HG03097 (cell line): Measurements from ENCODE around the gene MSN.
A peak's percentile ranks its signal among the peaks of the same experiment; 100 is the strongest.

Source experiments
- ATAC-seq: cut with Tn5 transposase; IDR thresholded peaks from one replicate; pipeline ENCODE4 v1.9.1; 2021; ENCODE audit not compliant: unreplicated experiment, low FRiP score

Gene MSN

GRCh38 chrX:65671966-65672365 lies 4.5 kb downstream of the MSN start:
- no peak for ATAC-seq

- ATAC-seq: no peak
These were observed 6.4 kb downstream of the MSN start for GRCh38 chrX:65673857-65674203.

GRCh38 chrX:65674204-65674893 lies 6.9 kb downstream of the MSN start:
- no peak for ATAC-seq

- ATAC-seq: no peak
These were observed 10.6 kb downstream of the MSN start for GRCh38 chrX:65677954-65678469.

GRCh38 chrX:65679071-65679540 lies 11.7 kb downstream of the MSN start:
- no peak for ATAC-seq

- no peak for ATAC-seq
These were observed 14.4 kb downstream of the MSN start for GRCh38 chrX:65681810-65682209.

- ATAC-seq: no peak
These were observed 17.7 kb downstream of the MSN start for GRCh38 chrX:65685112-65685511.

GRCh38 chrX:65686236-65686635 lies 18.8 kb downstream of the MSN start:
- ATAC-seq: no peak

- no peak for ATAC-seq
These were observed 19.9 kb downstream of the MSN start for GRCh38 chrX:65687367-65687766.

- ATAC-seq: peak; percentile 96
These were observed 21.0 kb downstream of the MSN start for GRCh38 chrX:65688403-65688871.

- ATAC-seq: no peak
These were observed 21.9 kb downstream of the MSN start for GRCh38 chrX:65689377-65689776.

GRCh38 chrX:65690057-65690855 lies 22.8 kb downstream of the MSN start:
- no peak for ATAC-seq

GRCh38 chrX:65695849-65696449 lies 28.5 kb downstream of the MSN start:
- ATAC-seq: no peak

GRCh38 chrX:65696613-65697012 lies 29.2 kb downstream of the MSN start:
- ATAC-seq: no peak

GRCh38 chrX:65697211-65697641 lies 29.8 kb downstream of the MSN start:
- ATAC-seq: no peak

- peak; percentile 61 for ATAC-seq
These were observed 30.7 kb downstream of the MSN start for GRCh38 chrX:65697915-65698796.

- ATAC-seq: no peak
These were observed 35.5 kb downstream of the MSN start for GRCh38 chrX:65702956-65703355.

GRCh38 chrX:65705439-65705838 lies 38.0 kb downstream of the MSN start:
- ATAC-seq: no peak

GRCh38 chrX:65706041-65706828 lies 38.8 kb downstream of the MSN start:
- no peak for ATAC-seq

GRCh38 chrX:65707151-65707550 lies 39.7 kb downstream of the MSN start:
- no peak for ATAC-seq
